GM10248 (cell line): ENCODE measurements around the gene PCYT2.
"Not testable (repeated sequence)": the region's sequence is repeated elsewhere in the genome, so short reads cannot be mapped to it uniquely, and the experiment has no call there.

Experiments
- CTCF ChIA-PET: fragments of 300-600 bp; sonication (Branson Sonifier 250); formaldehyde crosslinking; extraction: SDS; loops from one replicate; lab custom pipeline; 2021; ENCODE audit warnings: antibody characterized with exemption; lab: Yijun Ruan, JAX
- POLR2A ChIA-PET: fragments of 350-650 bp; sonication (Branson Sonifier 250); formaldehyde crosslinking; extraction: SDS; loops from one replicate; lab custom pipeline; 2020; ENCODE audit warnings: antibody characterized with exemption; lab: Yijun Ruan, JAX
- DNase-seq: peaks from one replicate; pipeline ENCODE4 v3.0.0; 2012; ENCODE audit errors: extremely low spot score
- TF ChIP-seq, protein P1 (sequence below): IDR thresholded peaks from 2 replicates; pipeline ENCODE4 v1.5.1; 2012; ENCODE audit warnings: mild to moderate bottlenecking, low read depth; ENCODE audit errors: extremely low read depth, missing control alignments, control extremely low read depth

Gene PCYT2

DNA sequence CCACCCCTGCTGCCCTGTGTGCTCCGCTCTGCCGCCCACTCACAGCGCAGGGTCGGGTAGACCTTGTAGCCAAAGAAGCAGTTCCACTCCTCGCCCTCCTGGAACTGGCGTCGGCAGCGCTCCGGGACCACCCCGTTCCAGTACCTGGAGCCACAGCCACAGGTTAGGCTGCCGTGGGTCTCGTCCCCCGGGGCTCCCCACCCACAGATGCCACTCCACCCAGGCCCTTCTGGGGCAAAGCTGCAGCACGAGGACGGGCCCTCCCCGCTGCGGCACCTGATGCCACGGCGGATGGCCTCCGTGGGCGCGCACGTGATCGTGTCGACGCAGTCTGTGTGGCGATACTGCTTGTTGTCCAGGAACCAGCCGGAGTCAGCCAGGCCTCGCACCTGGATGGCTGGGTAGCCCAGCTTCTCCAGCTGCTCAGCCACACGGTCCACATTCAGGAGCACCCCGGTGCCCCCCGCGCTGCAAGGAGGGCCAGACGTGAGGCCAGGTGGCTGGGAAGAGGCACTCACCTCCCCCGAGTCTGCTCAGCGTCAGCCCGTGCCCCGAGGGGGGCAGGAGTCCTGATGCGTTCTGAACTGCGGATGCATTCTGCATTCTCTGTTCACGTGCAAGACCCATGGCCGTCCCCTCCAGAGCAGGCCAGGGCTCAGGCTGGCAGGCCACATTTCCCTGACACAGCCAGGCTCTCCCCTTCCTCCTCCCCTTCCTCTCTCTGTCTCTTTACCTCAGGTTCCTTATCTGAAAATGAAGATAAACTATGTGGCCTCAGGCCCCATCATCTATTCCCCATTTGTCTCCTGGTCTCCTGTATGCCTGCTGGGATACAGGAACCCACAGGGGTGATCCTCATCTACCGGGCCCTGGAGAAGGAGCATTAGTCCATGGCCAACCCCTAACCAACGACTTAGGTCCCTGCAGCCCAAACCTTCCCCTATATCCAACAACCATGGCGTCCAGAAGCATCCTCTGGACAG lies 45.7 kb upstream of the PCYT2 start:
- no peak for DNase-seq
- CTCF ChIA-PET: interaction anchor here (1.3 to 2.0 kb wide), 3 partner anchors 10 to 73 kb away, joined by 5 to 7 read pairs (median 5); partner anchors contain the start of genes CENPX and LRRC45
- TF ChIP-seq, protein P1, sequence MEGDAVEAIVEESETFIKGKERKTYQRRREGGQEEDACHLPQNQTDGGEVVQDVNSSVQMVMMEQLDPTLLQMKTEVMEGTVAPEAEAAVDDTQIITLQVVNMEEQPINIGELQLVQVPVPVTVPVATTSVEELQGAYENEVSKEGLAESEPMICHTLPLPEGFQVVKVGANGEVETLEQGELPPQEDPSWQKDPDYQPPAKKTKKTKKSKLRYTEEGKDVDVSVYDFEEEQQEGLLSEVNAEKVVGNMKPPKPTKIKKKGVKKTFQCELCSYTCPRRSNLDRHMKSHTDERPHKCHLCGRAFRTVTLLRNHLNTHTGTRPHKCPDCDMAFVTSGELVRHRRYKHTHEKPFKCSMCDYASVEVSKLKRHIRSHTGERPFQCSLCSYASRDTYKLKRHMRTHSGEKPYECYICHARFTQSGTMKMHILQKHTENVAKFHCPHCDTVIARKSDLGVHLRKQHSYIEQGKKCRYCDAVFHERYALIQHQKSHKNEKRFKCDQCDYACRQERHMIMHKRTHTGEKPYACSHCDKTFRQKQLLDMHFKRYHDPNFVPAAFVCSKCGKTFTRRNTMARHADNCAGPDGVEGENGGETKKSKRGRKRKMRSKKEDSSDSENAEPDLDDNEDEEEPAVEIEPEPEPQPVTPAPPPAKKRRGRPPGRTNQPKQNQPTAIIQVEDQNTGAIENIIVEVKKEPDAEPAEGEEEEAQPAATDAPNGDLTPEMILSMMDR: no peak
- POLR2A ChIA-PET: no interaction called here

DNA sequence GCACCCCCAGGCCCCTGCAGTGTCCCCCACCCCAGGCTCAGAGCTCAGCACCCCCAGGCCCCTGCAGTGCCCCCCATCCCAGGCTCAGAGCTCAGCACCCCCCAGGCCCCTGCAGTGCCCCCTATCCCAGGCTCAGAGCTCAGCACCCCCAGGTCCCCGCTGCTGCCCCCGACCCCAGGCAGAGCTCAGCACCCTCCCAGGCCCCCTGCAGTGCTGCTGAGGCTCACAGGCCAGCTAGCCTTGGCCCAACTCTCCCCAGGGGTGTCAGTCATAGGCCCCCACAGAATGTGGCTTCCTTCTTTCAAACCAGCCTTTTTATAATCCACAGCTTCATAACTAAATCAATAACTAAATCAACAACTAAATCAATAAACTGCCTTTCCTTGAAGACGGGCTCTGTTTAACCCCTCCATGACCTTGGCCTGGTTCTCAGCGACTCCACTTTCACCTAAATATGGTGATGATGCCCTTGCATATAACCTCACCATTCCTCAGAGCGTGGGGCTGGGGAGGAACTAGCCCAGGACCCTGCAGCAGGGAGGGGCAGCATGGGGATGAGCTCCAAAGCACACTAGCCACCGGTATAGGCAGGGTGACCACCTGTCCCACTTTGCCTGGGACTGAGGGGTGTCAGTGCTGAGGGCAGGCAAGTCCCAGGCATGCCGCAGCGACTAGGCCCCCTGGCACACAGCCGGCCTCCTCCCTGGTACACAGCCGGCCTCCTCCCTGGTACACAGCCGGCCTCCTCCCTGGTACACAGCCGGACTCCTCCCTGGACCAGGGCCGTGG lies 44.8 kb upstream of the PCYT2 start:
- TF ChIP-seq, protein P1: no peak
- ChIA-PET CTCF (interaction anchor here (1.2 to 2.5 kb wide), 8 partner anchors 11 to 82 kb away, joined by 3 to 8 read pairs (median 5); partner anchors contain the start of genes CENPX, DCXR and LRRC45), POLR2A (no interaction called here)
- no peak for DNase-seq

DNA sequence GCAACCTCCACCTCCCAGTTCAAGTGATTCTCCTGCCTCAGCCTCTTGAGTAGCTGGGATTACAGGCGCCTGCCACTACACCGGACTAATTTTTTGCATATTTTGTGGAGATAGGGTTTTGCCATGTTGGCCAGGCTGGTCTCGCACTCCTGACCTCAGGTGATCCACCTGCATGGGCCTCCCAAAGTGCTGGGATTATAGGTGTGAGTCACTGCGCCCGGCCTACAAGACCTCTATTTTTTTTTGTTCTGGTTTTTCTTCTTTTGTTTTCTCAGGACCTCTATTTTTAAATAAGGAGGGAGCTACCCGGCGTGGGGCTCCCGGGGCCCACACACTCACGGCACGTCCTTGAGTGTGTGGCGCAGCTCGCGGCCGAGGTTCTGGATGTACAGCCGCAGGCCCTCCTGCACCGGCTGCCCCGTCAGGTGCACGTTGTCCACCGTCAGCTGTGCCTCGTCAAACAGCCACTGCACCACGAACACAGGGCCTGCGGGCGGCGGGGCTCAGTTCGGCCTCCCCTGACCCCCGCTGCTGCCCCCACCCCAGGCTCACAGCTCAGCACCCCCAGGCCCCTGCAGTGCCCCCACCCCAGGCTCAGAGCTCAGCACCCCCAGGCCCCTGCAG lies 44.0 kb upstream of the PCYT2 start:
- ChIA-PET POLR2A (no interaction called here), CTCF (interaction anchor here (0.9 to 2.5 kb wide), 9 partner anchors 11 to 82 kb away, joined by 3 to 8 read pairs (median 5); partner anchors contain the start of genes CENPX, DCXR and LRRC45)
- no peak for DNase-seq
- TF ChIP-seq, protein P1: no peak

DNA sequence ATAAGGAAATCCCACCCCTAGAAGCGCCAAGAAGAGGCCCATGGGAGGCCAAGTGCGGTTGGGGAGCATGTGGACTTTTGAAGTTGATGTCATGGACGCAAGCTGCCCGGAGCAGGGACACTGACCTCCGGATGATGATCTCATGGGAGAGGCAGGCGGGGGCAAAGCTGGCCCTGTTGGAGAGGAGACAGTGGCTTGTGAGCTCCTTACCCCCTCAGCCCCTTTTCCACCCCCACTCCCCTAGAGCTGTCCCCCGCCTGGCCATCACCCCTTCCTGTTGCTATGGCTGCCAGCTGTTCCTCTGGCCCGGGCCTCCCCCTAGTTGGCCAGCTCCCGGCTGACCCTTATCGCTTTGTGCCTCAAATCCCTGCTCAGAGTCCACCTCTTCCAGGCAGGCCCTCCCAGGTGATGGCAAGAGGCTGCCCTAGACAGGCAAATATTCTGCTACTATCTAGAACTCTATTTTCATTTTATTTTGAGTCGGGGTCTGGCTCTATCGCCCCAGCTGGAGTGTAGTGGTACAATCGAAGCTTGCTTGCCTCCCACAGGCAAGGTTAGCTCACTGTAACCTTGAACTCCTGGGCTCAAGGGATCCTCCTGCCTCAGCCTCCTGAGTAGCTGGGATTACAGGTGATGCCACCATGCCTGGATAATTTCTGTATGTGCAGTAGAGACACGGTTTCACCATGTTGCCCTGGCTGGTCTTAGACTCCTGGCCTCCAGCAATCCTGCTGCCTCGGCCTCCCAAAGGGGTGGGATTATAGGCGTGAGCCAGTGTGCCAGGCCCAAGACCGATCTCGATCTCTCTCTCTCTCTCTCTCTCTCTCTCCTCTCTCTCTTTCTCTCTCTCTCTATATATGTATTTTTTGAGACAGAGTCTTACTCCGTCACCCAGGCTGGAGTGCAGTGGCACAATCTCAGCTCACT lies 43.2 kb upstream of the PCYT2 start:
- ChIA-PET POLR2A (interaction anchor here (0.5 kb wide), 1 partner anchor 62 kb away, joined by 6 read pairs; no protein-coding TSS in a partner anchor), CTCF (interaction anchor here (0.9 to 2.5 kb wide), 9 partner anchors 10 to 83 kb away, joined by 3 to 8 read pairs (median 4); partner anchors contain the start of genes CENPX, DCXR, LRRC45 and PCYT2)
- no peak for DNase-seq
- TF ChIP-seq, protein P1: no peak

DNA sequence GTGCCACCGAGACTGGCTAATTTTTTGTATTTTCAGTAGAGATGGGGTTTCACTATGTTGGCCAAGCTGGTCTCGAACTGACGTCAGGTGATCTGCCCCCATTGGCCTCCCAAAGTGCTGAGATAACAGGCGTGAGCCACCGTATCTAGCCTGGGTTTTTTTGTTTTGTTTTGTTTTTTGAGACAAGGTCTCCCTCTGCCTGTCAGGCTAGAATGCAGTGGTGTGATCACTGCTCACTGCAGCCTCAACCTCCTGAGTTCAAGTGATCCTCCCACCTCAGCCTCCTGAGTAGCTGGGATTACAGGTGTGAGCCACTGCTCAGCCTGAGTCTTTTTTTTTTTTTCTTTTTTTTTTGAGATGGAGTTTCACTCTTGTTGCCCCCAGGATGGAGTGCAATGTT lies 42.2 kb upstream of the PCYT2 start:
- CTCF ChIA-PET: interaction anchor here (1.2 to 2.3 kb wide), 3 partner anchors 43 to 84 kb away, joined by 3 to 7 read pairs (median 3); partner anchors contain the start of genes DCXR and PCYT2
- DNase-seq, POLR2A ChIA-PET: not testable (repeated sequence)

DNA sequence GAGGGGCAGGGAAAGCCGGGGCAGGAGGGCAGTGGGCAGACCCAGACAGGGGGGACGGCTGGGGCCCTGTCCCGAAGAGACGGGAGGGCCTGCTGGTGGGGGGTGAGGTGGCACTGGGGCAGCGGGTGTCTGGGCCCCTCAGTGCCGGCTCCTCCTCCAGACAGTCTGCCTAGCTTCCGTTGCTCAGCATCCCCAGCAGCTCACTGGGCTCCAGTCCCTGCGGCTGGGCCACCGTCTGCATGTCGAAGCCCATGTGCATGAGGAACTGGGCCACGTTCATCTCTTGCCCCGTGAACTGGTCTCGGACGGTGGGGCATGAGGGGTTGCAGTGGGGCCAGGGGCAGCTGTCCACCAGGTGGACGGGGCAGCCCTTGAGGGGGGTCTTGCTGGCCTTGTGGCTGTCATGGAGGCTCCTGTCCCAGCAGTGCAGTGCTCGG lies 41.6 kb upstream of the PCYT2 start:
- POLR2A ChIA-PET: no interaction called here
- CTCF ChIA-PET: interaction anchor here (1.2 kb wide), 1 partner anchor 85 kb away, joined by 3 read pairs; the partner anchor contains the start of gene DCXR
- DNase-seq: no peak

More for the DNA sequence above, 41.6 kb upstream of the PCYT2 start:
- TF ChIP-seq, protein P1: no peak
